ENCODE data around the gene PHACTR3. TPM values are rescaled to one million over a fixed set of nuclear protein-coding genes. Genes with fewer than 3 reads are reported as not detected.

Gene PHACTR3
- total and polyA plus RNA-seq, 2 experiments from 2014 or later, result 0.45 to 0.61 TPM

DNA sequence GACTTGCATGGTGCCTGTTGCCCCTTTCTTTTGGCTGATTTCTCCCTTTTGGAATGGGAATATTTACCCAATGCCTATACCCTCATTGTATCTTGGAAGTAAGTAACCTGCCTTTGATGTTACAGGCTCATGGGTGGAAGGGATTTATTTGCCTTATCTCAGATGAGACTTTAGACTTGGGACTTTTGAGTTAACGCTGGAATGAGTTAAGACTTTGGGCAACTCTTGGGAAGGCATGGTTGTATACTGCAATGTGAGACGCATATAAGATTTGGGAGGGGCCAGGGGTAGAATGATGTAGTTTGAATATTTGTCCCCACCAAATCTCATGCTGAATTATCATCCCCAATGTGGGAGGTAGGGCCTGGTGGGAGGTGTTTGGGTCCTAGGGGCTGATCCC, 253.6 kb downstream of the PHACTR3 start (continued):
- TF ChIP-seq, protein P1, sequence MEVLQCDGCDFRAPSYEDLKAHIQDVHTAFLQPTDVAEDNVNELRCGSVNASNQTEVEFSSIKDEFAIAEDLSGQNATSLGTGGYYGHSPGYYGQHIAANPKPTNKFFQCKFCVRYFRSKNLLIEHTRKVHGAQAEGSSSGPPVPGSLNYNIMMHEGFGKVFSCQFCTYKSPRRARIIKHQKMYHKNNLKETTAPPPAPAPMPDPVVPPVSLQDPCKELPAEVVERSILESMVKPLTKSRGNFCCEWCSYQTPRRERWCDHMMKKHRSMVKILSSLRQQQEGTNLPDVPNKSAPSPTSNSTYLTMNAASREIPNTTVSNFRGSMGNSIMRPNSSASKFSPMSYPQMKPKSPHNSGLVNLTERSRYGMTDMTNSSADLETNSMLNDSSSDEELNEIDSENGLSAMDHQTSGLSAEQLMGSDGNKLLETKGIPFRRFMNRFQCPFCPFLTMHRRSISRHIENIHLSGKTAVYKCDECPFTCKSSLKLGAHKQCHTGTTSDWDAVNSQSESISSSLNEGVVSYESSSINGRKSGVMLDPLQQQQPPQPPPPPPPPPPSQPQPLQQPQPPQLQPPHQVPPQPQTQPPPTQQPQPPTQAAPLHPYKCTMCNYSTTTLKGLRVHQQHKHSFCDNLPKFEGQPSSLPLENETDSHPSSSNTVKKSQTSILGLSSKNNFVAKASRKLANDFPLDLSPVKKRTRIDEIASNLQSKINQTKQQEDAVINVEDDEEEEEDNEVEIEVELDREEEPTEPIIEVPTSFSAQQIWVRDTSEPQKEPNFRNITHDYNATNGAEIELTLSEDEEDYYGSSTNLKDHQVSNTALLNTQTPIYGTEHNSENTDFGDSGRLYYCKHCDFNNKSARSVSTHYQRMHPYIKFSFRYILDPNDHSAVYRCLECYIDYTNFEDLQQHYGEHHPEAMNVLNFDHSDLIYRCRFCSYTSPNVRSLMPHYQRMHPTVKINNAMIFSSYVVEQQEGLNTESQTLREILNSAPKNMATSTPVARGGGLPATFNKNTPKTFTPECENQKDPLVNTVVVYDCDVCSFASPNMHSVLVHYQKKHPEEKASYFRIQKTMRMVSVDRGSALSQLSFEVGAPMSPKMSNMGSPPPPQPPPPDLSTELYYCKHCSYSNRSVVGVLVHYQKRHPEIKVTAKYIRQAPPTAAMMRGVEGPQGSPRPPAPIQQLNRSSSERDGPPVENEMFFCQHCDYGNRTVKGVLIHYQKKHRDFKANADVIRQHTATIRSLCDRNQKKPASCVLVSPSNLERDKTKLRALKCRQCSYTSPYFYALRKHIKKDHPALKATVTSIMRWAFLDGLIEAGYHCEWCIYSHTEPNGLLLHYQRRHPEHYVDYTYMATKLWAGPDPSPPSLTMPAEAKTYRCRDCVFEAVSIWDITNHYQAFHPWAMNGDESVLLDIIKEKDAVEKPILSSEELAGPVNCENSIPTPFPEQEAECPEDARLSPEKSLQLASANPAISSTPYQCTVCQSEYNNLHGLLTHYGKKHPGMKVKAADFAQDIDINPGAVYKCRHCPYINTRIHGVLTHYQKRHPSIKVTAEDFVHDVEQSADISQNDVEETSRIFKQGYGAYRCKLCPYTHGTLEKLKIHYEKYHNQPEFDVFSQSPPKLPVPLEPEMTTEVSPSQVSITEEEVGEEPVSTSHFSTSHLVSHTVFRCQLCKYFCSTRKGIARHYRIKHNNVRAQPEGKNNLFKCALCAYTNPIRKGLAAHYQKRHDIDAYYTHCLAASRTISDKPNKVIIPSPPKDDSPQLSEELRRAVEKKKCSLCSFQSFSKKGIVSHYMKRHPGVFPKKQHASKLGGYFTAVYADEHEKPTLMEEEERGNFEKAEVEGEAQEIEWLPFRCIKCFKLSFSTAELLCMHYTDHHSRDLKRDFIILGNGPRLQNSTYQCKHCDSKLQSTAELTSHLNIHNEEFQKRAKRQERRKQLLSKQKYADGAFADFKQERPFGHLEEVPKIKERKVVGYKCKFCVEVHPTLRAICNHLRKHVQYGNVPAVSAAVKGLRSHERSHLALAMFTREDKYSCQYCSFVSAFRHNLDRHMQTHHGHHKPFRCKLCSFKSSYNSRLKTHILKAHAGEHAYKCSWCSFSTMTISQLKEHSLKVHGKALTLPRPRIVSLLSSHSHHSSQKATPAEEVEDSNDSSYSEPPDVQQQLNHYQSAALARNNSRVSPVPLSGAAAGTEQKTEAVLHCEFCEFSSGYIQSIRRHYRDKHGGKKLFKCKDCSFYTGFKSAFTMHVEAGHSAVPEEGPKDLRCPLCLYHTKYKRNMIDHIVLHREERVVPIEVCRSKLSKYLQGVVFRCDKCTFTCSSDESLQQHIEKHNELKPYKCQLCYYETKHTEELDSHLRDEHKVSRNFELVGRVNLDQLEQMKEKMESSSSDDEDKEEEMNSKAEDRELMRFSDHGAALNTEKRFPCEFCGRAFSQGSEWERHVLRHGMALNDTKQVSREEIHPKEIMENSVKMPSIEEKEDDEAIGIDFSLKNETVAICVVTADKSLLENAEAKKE (CRISPR knock-in tag; IDR thresholded peaks at IDR 0.05), result no peak
- TF ChIP-seq EZH2phosphoT487 (IDR thresholded peaks at IDR 0.05; ENCODE audit: unreplicated experiment) (no peak), ZNF331 (CRISPR knock-in tag; IDR thresholded peaks at IDR 0.05; ENCODE audit: low read depth) (no peak), STAT1 (IDR thresholded peaks at IDR 0.05; ENCODE audit: unreplicated experiment) (no peak), ZNF114 (CRISPR knock-in tag; IDR thresholded peaks at IDR 0.05) (no peak), POLR2AphosphoS5 (IDR thresholded peaks at IDR 0.05; ENCODE audit: low read depth) (no peak), EZH2 (IDR thresholded peaks at IDR 0.05; ENCODE audit: low read depth, unreplicated experiment) (no peak), CREB1 (CRISPR knock-in tag; IDR thresholded peaks at IDR 0.05; ENCODE audit: low read depth) (no peak), JUNB (IDR thresholded peaks at IDR 0.05; ENCODE audit: unreplicated experiment) (no peak)
- TF ChIP-seq, protein P2, sequence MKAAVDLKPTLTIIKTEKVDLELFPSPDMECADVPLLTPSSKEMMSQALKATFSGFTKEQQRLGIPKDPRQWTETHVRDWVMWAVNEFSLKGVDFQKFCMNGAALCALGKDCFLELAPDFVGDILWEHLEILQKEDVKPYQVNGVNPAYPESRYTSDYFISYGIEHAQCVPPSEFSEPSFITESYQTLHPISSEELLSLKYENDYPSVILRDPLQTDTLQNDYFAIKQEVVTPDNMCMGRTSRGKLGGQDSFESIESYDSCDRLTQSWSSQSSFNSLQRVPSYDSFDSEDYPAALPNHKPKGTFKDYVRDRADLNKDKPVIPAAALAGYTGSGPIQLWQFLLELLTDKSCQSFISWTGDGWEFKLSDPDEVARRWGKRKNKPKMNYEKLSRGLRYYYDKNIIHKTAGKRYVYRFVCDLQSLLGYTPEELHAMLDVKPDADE (IDR thresholded peaks at IDR 0.05), result no peak
- TF ChIP-seq, protein P3, sequence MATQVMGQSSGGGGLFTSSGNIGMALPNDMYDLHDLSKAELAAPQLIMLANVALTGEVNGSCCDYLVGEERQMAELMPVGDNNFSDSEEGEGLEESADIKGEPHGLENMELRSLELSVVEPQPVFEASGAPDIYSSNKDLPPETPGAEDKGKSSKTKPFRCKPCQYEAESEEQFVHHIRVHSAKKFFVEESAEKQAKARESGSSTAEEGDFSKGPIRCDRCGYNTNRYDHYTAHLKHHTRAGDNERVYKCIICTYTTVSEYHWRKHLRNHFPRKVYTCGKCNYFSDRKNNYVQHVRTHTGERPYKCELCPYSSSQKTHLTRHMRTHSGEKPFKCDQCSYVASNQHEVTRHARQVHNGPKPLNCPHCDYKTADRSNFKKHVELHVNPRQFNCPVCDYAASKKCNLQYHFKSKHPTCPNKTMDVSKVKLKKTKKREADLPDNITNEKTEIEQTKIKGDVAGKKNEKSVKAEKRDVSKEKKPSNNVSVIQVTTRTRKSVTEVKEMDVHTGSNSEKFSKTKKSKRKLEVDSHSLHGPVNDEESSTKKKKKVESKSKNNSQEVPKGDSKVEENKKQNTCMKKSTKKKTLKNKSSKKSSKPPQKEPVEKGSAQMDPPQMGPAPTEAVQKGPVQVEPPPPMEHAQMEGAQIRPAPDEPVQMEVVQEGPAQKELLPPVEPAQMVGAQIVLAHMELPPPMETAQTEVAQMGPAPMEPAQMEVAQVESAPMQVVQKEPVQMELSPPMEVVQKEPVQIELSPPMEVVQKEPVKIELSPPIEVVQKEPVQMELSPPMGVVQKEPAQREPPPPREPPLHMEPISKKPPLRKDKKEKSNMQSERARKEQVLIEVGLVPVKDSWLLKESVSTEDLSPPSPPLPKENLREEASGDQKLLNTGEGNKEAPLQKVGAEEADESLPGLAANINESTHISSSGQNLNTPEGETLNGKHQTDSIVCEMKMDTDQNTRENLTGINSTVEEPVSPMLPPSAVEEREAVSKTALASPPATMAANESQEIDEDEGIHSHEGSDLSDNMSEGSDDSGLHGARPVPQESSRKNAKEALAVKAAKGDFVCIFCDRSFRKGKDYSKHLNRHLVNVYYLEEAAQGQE (IDR thresholded peaks at IDR 0.05; ENCODE audit: unreplicated experiment), result no peak
- TF ChIP-seq, protein P4, sequence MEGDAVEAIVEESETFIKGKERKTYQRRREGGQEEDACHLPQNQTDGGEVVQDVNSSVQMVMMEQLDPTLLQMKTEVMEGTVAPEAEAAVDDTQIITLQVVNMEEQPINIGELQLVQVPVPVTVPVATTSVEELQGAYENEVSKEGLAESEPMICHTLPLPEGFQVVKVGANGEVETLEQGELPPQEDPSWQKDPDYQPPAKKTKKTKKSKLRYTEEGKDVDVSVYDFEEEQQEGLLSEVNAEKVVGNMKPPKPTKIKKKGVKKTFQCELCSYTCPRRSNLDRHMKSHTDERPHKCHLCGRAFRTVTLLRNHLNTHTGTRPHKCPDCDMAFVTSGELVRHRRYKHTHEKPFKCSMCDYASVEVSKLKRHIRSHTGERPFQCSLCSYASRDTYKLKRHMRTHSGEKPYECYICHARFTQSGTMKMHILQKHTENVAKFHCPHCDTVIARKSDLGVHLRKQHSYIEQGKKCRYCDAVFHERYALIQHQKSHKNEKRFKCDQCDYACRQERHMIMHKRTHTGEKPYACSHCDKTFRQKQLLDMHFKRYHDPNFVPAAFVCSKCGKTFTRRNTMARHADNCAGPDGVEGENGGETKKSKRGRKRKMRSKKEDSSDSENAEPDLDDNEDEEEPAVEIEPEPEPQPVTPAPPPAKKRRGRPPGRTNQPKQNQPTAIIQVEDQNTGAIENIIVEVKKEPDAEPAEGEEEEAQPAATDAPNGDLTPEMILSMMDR (conservative IDR thresholded peaks at IDR 0.05; ENCODE audit: low read depth in 2 of 2), result no peak
